Neural cell (in vitro differentiated cells): ENCODE results near the gene TMEM92.

Experiments
- EZH2 ChIP-seq: fragments of 200-600, 300-800 bp; shearing (Covaris generic), sonication (generic); IDR thresholded peaks from 2 replicates; pipeline ENCODE4 v1.6.1; 2014; ENCODE audit warnings: antibody characterized with exemption, low read length, borderline replicate concordance, mild to moderate bottlenecking; ENCODE audit not compliant: insufficient read depth, poor library complexity, severe bottlenecking
- MXI1 ChIP-seq: fragments of 450-650 bp; conservative IDR thresholded peaks from 2 replicates; pipeline ENCODE4 v1.6.1; 2014; ENCODE audit warnings: antibody characterized with exemption, mild to moderate bottlenecking; ENCODE audit not compliant: poor library complexity, severe bottlenecking
- POLR2AphosphoS5 ChIP-seq: IDR thresholded peaks from 2 replicates; pipeline ENCODE4 v1.6.1; 2012
- RAD21 ChIP-seq: fragments of 450-650 bp; conservative IDR thresholded peaks from 2 replicates; pipeline ENCODE4 v1.6.1; 2014; ENCODE audit warnings: antibody characterized with exemption, mild to moderate bottlenecking, moderate library complexity
- TF ChIP-seq, protein P1 (sequence below): fragments of 450-650 bp; IDR thresholded peaks from 2 replicates; pipeline ENCODE4 v1.5.1; 2014; ENCODE audit warnings: antibody characterized with exemption, mild to moderate bottlenecking, moderate library complexity; ENCODE audit not compliant: poor library complexity, severe bottlenecking
- TF ChIP-seq, protein P2 (sequence below): IDR thresholded peaks from 2 replicates; pipeline ENCODE4 v1.6.1; 2012; ENCODE audit warnings: borderline replicate concordance

DNA sequence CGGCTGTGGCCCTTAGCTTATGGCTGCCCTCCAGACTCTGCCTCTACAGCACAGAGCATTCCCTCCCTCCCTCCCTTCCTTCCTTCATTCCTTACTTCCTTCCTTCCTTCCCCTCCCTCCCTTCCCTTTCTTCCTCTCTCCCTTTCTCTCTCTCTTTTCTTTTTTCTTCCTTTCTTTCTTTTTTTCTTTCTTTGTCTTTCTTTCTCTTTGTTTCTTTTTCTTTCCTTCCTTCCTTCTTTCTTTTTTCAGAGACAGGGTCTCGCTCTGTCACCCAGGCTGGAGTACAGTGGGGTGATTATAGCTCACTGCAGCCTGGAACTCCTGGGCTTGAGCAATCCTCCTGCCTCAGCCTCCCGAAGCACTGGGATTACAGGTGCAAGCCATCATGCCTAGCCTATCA is 11.7 kb downstream of the TMEM92 start:
- no peak for TF ChIP-seq EZH2
- TF ChIP-seq, protein P1, sequence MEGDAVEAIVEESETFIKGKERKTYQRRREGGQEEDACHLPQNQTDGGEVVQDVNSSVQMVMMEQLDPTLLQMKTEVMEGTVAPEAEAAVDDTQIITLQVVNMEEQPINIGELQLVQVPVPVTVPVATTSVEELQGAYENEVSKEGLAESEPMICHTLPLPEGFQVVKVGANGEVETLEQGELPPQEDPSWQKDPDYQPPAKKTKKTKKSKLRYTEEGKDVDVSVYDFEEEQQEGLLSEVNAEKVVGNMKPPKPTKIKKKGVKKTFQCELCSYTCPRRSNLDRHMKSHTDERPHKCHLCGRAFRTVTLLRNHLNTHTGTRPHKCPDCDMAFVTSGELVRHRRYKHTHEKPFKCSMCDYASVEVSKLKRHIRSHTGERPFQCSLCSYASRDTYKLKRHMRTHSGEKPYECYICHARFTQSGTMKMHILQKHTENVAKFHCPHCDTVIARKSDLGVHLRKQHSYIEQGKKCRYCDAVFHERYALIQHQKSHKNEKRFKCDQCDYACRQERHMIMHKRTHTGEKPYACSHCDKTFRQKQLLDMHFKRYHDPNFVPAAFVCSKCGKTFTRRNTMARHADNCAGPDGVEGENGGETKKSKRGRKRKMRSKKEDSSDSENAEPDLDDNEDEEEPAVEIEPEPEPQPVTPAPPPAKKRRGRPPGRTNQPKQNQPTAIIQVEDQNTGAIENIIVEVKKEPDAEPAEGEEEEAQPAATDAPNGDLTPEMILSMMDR, result no peak
- TF ChIP-seq MXI1, result no peak
- no peak for TF ChIP-seq POLR2AphosphoS5
- TF ChIP-seq, protein P2, sequence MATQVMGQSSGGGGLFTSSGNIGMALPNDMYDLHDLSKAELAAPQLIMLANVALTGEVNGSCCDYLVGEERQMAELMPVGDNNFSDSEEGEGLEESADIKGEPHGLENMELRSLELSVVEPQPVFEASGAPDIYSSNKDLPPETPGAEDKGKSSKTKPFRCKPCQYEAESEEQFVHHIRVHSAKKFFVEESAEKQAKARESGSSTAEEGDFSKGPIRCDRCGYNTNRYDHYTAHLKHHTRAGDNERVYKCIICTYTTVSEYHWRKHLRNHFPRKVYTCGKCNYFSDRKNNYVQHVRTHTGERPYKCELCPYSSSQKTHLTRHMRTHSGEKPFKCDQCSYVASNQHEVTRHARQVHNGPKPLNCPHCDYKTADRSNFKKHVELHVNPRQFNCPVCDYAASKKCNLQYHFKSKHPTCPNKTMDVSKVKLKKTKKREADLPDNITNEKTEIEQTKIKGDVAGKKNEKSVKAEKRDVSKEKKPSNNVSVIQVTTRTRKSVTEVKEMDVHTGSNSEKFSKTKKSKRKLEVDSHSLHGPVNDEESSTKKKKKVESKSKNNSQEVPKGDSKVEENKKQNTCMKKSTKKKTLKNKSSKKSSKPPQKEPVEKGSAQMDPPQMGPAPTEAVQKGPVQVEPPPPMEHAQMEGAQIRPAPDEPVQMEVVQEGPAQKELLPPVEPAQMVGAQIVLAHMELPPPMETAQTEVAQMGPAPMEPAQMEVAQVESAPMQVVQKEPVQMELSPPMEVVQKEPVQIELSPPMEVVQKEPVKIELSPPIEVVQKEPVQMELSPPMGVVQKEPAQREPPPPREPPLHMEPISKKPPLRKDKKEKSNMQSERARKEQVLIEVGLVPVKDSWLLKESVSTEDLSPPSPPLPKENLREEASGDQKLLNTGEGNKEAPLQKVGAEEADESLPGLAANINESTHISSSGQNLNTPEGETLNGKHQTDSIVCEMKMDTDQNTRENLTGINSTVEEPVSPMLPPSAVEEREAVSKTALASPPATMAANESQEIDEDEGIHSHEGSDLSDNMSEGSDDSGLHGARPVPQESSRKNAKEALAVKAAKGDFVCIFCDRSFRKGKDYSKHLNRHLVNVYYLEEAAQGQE, result no peak
- TF ChIP-seq RAD21, result no peak
